ENCODE measurements around the gene MRPS12. TPM values are rescaled to one million over a fixed set of nuclear protein-coding genes. Genes with fewer than 3 reads are reported as not detected.

MRPS12 gene
- total RNA-seq, 1 experiment from 2014 or later, result 81.3 TPM

GRCh38 chr19:38941979-38942378, 11.2 kb downstream of the MRPS12 start:
- H3K79me1 ChIP-seq (ENCODE audit: insufficient read depth, low read depth, low read length, poor library complexity, severe bottlenecking), result no peaks in the 10 kb centered on the region
- no peaks in the 10 kb centered on the region for H3K27me3 ChIP-seq (ENCODE audit: insufficient read depth, low read length)
- no peak overlapping the region for H4K8ac ChIP-seq (replicated peaks; ENCODE audit: insufficient read length, low read depth, low read length)
- H4K5ac ChIP-seq (ENCODE audit: insufficient read length, low read depth, low read length), result no peak overlapping the region
- no peak overlapping the region for H3K27ac ChIP-seq (ENCODE audit: insufficient read length, low read depth, low read length)
- H3K23me2 ChIP-seq (ENCODE audit: insufficient read length, low read depth, low read length, poor library complexity, severe bottlenecking), result no peaks in the 10 kb centered on the region
- H3K36me3 Mint-ChIP-seq (ENCODE audit: insufficient read depth in 1 of 3, low read depth in 3 of 3), result peaks cover 10 to 23% (median 23%) of the 10 kb centered on the region in 3 experiments
- H3K56ac ChIP-seq (ENCODE audit: insufficient read length, low read depth, low read length), result no peak overlapping the region
- H4K91ac ChIP-seq (ENCODE audit: insufficient read length, low read depth, low read length), result no peak overlapping the region
- H3K79me2 ChIP-seq (ENCODE audit: insufficient read depth, low read length), result no peaks in the 10 kb centered on the region
- no peak overlapping the region for H3K14ac ChIP-seq (ENCODE audit: insufficient read depth, low read length)
- WGBS (ENCODE audit: extremely low coverage, insufficient read length, low lambda C conversion rate), result no CpG with 5 or more reads among the region's 2 CpGs
- H2BK120ac ChIP-seq (ENCODE audit: low read depth, low read length, poor library complexity, severe bottlenecking), result no peak overlapping the region
- H3K27ac Mint-ChIP-seq, result peak overlapping the region in 1 of 3 experiments; percentile 11; a peak in 1 of 7 replicates
- no peaks in the 10 kb centered on the region for H4K20me1 ChIP-seq (ENCODE audit: control insufficient read depth, insufficient read depth, insufficient read length)
- no peak overlapping the region for H3T11ph ChIP-seq (ENCODE audit: low read length)
- no peak overlapping the region for H3K23ac ChIP-seq (ENCODE audit: insufficient read length, low read depth, low read length)
- no peak overlapping the region for H2BK20ac ChIP-seq (ENCODE audit: low read depth, low read length, poor library complexity, severe bottlenecking)
- H3K4me1 ChIP-seq (ENCODE audit: insufficient read depth, low read length), result no peaks in the 10 kb centered on the region
- H3K27me3 Mint-ChIP-seq (ENCODE audit: low read depth), result peaks cover 33% of the 10 kb centered on the region
- H3K9me3 Mint-ChIP-seq, result no peaks in the 10 kb centered on the region; a peak in 1 of 5 replicates
- no peaks in the 10 kb centered on the region for H3K9me3 ChIP-seq (ENCODE audit: control insufficient read depth, low read depth, low read length)
- H3K18ac ChIP-seq (ENCODE audit: insufficient read length, low read depth, low read length), result no peak overlapping the region
- no peak for TF ChIP-seq CTCF (conservative IDR thresholded peaks at IDR 0.05)
- no peak overlapping the region for H2AFZ ChIP-seq (ENCODE audit: low read length)
- H2BK15ac ChIP-seq (ENCODE audit: low read depth, low read length), result no peak overlapping the region
- no peak overlapping the region for H3K4ac ChIP-seq (ENCODE audit: low read depth, low read length)
- H3K4me1 Mint-ChIP-seq, result peaks cover 4% of the 10 kb centered on the region in 2 experiments; a peak in 2 of 4 replicates
- H2BK12ac ChIP-seq (ENCODE audit: insufficient read length, low read depth, low read length), result no peak overlapping the region
- H3K4me2 ChIP-seq (ENCODE audit: insufficient read depth, insufficient read length, low read length), result no peak overlapping the region
- H2BK5ac ChIP-seq (ENCODE audit: insufficient read length, low read length), result no peak overlapping the region
- no peak overlapping the region for H3K4me3 Mint-ChIP-seq
- DNase-seq, result no peak
- no peak overlapping the region for H2AK5ac ChIP-seq (ENCODE audit: insufficient read length, low read length)
- H3K9ac ChIP-seq (ENCODE audit: extremely low read depth, insufficient read length, low read length), result no peak overlapping the region

All from H9 (cell line).